Heart left ventricle (tissue), 16 donors: ENCODE results near the gene SLC49A3. TPM values are rescaled to one million over a fixed set of nuclear protein-coding genes. Genes with fewer than 3 reads are reported as not detected.

Experiments
- ATAC-seq, 4 donors: fragments of 200-7000 bp; cut with Tn5 transposase; one replicate each; pipeline ENCODE4 v1.9.1; 2020 to 2022; ENCODE audit warnings: moderate library complexity in 4 of 4, mild to moderate bottlenecking in 3 of 4, moderate number of reproducible peaks in 1 of 4
- DNase-seq, 5 donors: peaks; one replicate each; pipeline ENCODE4 v3.0.0-alpha.2; 2020
- H3K27ac ChIP-seq, 12 donors: fragments of 200-600 bp; sonication (generic) in 4 of 12; one replicate each; pipeline versions ENCODE4 v1.5.0 to v1.8.0; 2016 to 2022; ENCODE audit warnings: mild to moderate bottlenecking in 2 of 12
- H3K27me3 ChIP-seq, 9 donors: fragments of 200-600 bp; sonication (generic) in 2 of 9; one replicate each; pipeline versions ENCODE4 v1.5.1 to v1.8.0; 2016 to 2022; ENCODE audit warnings: mild to moderate bottlenecking in 3 of 9
- H3K36me3 ChIP-seq, 9 donors: fragments of 200-600 bp; sonication (generic) in 2 of 9; one replicate each; pipeline versions ENCODE4 v1.5.0 to v1.8.0; 2018 to 2022; ENCODE audit warnings: mild to moderate bottlenecking in 2 of 9
- H3K4me1 ChIP-seq, 12 donors: fragments of 200-600 bp; sonication (generic) in 4 of 12; one replicate each; pipeline versions ENCODE4 v1.5.0 to v1.8.0; 2016 to 2022; ENCODE audit warnings: mild to moderate bottlenecking in 3 of 12
- H3K4me3 ChIP-seq, 12 donors: fragments of 200-600 bp; sonication (generic) in 4 of 12; one replicate each; pipeline versions ENCODE4 v1.5.0 to v1.8.0; 2017 to 2022; ENCODE audit warnings: mild to moderate bottlenecking in 9 of 12, moderate library complexity in 4 of 12
- H3K9me3 ChIP-seq, 12 donors: fragments of 200-600 bp; sonication (generic) in 4 of 12; one replicate each; pipeline versions ENCODE4 v1.5.0 to v1.8.0; 2016 to 2022; ENCODE audit warnings: mild to moderate bottlenecking in 1 of 12
- POLR2A ChIP-seq, 2 donors: fragments of 450-650 bp; IDR thresholded peaks; one replicate each; pipeline ENCODE4 v1.6.1; 2017; ENCODE audit warnings: antibody characterized with exemption in 2 of 2, mild to moderate bottlenecking in 2 of 2, moderate library complexity in 2 of 2
- WGBS, 4 donors: extraction: QIAGEN DNeasy Blood & Tissue Kit in 2 of 4; methylation state at CpG; one replicate each; pipeline versions ENCODE4 v1.1.5 to v1.1.7; 2013 to 2018; 5-methylcytosine and 5-hydroxymethylcytosine counted together
- intact Hi-C, 10 donors: fragments of 100-400 bp; cut with DNase I; formaldehyde crosslinking; loops; one replicate each; pipeline versions ENCODE4 v1.11.1 to v1.14.2; 2022
- polyA plus RNA-seq, 2 donors: library from polyadenylated mRNA; stranded (reverse); fragments of 200-250 nt; gene quantifications; one replicate each; pipeline ENCODE4 v1.2.3, GENCODE V29; 2013
- total RNA-seq, 9 donors: library from RNA; depleted of rRNA in 2 of 9; stranded (reverse); fragments of >200 nt in 2 of 9; fragmentation: NEBNext Ultra II Directional in 3 of 9; extraction: Animal tissue kit (Norgen Biotek cat#: 25700) in 3 of 9; gene quantifications; one replicate each; pipeline versions ENCODE4 v1.1.0 to v1.2.4, GENCODE V29; 2016 to 2023
- TF ChIP-seq, protein P1 (sequence below), 12 donors: fragments of 200-600 bp; sonication (generic) in 4 of 12; IDR thresholded peaks; one replicate each; pipeline versions ENCODE4 v1.5.0 to v1.8.0; 2018 to 2022; ENCODE audit warnings: antibody characterized with exemption in 12 of 12, mild to moderate bottlenecking in 5 of 12
- donor health status: ischemic (EF 13 %, LVEDD 7.1; RV severe dilation, severe dysfunction).
- donor health status: healthy with polysubstance abuse.
- donor health status: DM: no; HTN: yes; CAD: no.
- donor health status: DM: no; HTN: no; CAD: no.
- donor health status: ischemic (EF 25% LVEDD 6.9; RV normal size, moderate dysfunction).
- donor health status: ischemic (EF 25% LVEDD 5.7; RV mildly dilated, moderate dysfunction).
- donor health status: healthy.
- donor health status: DM: yes; HTN: yes; CAD: no.
- donor health status: ischemic (EF 35%, LVEDD 5.7; RV mildly dilated, moderate dysfunction).
- donor health status: nonischemic (EF 11% LVEDD 7.7; RV severe dilation, severe dysfunction).
- donor health status: DM: yes; HTN: yes; CAD: no.
- donor health status: PGD.
- donor health status: ischemic (EF 29% LVEDD 5.4; RV normal size, mild dysfunction).
- donor health status: nonischemic (EF 23%, LVEDD 6.1; RV moderate dilation, normal function).

The SLC49A3 gene
- total and polyA plus RNA-seq, 11 donors, result 5.2 to 20.5 (median 8.9) TPM

DNA sequence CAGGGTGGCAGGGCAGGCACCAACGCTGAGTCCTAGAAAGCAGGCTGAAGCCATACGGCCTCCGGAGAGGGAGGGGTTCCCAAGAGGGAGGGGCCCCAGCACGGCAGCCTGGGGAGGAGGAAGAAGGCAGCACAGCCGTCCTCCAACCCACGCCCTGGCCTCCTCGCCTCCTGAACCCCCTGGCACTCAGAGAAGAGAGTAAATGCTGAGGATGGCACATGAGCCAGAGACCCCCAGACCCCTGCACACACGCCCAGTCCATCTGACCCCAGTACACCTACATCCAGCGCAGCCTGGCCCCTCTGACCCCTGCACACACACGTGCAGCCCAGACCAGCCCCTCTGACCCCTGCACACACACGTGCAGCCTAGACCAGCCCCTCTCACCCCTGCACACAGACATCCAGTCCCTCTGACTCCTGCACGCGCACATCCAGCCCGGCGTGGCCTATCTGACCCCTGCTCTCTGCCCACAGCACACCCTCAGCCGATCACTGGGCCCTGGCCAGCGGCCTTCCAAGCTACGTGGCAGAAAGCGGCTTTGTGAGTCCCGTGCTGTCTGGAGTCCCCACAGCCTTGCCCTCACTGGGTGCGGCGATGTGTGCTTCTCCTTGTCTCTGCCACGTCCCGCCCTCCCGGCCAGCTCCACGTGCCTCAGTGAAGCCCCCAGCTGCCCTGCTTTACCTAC, 33.3 kb downstream of the SLC49A3 start:
- no peaks in the 10 kb centered on the region for H3K9me3 ChIP-seq
- DNase-seq (peak in 2 of 5 donors; percentile 13 to 28), ATAC-seq (no peak)
- intact Hi-C loops, result no loop called here
- H3K4me3 ChIP-seq, result no peak overlapping the region
- peaks cover 0 to 10% (median 0%) of the 10 kb centered on the region in 12 donors for H3K4me1 ChIP-seq
- peaks cover 0 to 10% (median 7%) of the 10 kb centered on the region in 9 donors for H3K27me3 ChIP-seq
- TF ChIP-seq POLR2A (IDR thresholded peaks at IDR 0.05), result no peak
- TF ChIP-seq, protein P1, sequence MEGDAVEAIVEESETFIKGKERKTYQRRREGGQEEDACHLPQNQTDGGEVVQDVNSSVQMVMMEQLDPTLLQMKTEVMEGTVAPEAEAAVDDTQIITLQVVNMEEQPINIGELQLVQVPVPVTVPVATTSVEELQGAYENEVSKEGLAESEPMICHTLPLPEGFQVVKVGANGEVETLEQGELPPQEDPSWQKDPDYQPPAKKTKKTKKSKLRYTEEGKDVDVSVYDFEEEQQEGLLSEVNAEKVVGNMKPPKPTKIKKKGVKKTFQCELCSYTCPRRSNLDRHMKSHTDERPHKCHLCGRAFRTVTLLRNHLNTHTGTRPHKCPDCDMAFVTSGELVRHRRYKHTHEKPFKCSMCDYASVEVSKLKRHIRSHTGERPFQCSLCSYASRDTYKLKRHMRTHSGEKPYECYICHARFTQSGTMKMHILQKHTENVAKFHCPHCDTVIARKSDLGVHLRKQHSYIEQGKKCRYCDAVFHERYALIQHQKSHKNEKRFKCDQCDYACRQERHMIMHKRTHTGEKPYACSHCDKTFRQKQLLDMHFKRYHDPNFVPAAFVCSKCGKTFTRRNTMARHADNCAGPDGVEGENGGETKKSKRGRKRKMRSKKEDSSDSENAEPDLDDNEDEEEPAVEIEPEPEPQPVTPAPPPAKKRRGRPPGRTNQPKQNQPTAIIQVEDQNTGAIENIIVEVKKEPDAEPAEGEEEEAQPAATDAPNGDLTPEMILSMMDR (IDR thresholded peaks at IDR 0.05), result no peak
- H3K36me3 ChIP-seq, result no peaks in the 10 kb centered on the region
- 68 to 74% (median 71%) methylated on average over 23 to 26 of the region's 26 CpGs for WGBS, 4 donors
- no peak overlapping the region for H3K27ac ChIP-seq

DNA sequence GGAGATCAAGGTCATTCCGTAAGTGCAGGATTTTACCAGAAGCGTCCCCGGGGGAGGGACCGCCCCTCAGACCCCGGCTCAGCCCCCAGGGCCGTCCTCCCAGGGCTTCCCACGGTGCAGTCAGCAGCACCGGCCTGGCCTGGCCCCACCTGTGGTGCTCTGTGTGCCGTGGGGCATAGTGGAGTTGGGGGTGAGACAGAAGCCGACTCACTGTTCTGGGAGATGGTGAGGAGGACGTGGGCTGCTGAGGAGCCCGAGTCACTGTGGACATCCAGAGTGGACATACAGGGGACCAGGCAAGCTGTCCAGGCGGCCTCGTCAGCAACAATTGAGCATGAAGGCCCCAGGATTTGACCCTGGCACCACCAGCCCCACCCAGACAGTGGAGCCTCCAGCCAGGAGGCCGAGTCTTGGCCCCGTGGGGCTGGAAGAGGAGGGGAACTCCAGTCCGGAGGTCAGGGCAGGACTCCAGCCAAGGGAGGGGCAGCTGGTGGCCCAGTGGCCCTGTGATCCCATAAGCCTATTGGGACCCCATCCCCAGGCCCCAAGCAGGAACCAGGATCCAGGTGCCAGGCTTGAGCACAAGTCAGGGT, 34.0 kb downstream of the SLC49A3 start:
- TF ChIP-seq, protein P1 (IDR thresholded peaks at IDR 0.05), result no peak
- no peak for TF ChIP-seq POLR2A (IDR thresholded peaks at IDR 0.05)
- ATAC-seq (no peak), DNase-seq (peak in 2 of 5 donors; percentile 18 to 22)
- Histone ChIP-seq H3K36me3 (no peaks in the 10 kb centered on the region), H3K27ac (no peak overlapping the region), H3K9me3 (no peaks in the 10 kb centered on the region), H3K27me3 (peaks cover 5 to 16% (median 13%) of the 10 kb centered on the region in 9 donors), H3K4me1 (peaks cover 0 to 12% (median 0%) of the 10 kb centered on the region in 12 donors), H3K4me3 (no peak overlapping the region)
- intact Hi-C loops, result no loop called here
- 51 to 57% (median 55%) methylated on average over 15 to 17 of the region's 17 CpGs for WGBS, 4 donors

DNA sequence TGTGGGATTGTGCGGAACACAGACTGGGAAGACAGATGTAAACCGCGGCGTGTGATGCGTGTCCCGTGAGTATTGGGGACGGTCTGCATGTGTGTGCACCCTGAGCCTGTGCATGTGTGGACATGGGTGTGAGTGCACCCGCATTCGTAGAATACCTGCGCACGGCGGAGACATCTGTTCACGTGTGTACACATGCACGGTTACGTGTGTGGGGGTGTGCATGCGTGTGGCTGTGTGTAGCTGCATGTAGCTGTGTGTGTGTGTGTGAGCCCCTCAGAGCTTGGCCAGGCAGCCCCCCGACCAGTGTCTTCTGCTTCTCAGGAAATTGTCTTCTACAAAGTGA, 34.5 kb downstream of the SLC49A3 start:
- DNase-seq, result peak in 1 of 5 donors; percentile 15
- Histone ChIP-seq H3K4me1 (peaks cover 0 to 12% (median 0%) of the 10 kb centered on the region in 12 donors), H3K36me3 (no peaks in the 10 kb centered on the region), H3K9me3 (no peaks in the 10 kb centered on the region), H3K4me3 (no peak overlapping the region), H3K27ac (no peak overlapping the region), H3K27me3 (peaks cover 6 to 21% (median 16%) of the 10 kb centered on the region in 9 donors)
- WGBS, 4 donors, result 91 to 95% (median 94%) methylated on average over 10 to 17 of the region's 17 CpGs
- no peak for ATAC-seq
- intact Hi-C loops, result no loop called here
- TF ChIP-seq, protein P1 (IDR thresholded peaks at IDR 0.05), result no peak

DNA sequence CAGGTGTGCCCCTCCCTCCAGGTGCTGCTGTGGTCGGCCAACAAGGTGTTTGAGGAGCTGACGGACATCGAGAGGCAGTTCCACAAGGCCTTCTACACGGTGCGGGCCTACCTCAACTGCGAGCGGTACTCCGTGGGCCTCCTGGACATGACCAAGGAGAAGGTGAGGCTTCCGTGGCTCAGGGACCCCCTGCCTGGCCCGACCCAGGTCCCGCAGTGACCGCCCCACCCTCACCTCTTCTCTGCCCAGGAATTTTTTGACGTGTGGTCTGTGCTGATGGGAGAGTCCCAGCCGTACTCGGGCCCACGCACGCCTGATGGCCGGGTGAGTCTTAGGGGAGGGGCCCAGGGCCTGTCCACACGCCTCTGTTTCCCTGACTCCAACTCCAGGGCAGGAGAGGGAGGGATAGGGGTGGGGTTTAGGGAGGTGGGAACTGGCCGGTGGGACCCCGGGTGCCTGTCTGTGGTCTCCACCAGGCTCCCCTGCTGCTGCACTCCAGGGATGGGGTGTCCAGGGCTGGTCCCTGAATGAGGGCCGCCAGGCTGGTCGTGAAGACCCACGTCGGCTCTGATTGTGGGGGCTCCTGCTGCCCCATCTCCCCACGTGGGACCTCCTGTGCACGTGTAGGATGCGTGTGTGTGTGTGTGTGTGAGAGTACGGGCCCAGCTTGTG, 35.0 kb downstream of the SLC49A3 start:
- TF ChIP-seq, protein P1 (IDR thresholded peaks at IDR 0.05), result no peak
- TF ChIP-seq POLR2A (IDR thresholded peaks at IDR 0.05), result no peak
- peak in 1 of 5 donors; percentile 21 for DNase-seq
- intact Hi-C loops, result no loop called here
- no peaks in the 10 kb centered on the region for H3K36me3 ChIP-seq
- no peak overlapping the region for H3K27ac ChIP-seq
- peaks cover 6 to 26% (median 16%) of the 10 kb centered on the region in 9 donors for H3K27me3 ChIP-seq
- peaks cover 0 to 12% (median 0%) of the 10 kb centered on the region in 12 donors for H3K4me1 ChIP-seq
- 79 to 91% (median 87%) methylated on average over 20 to 29 of the region's 29 CpGs for WGBS, 4 donors
- H3K4me3 ChIP-seq, result no peak overlapping the region
- no peaks in the 10 kb centered on the region for H3K9me3 ChIP-seq
- ATAC-seq, result no peak
